IPS-15b (cell line): ENCODE data around the gene SLC22A2.
A peak's percentile ranks its signal among the peaks of the same experiment; 100 is the strongest.
"Not testable (repeated sequence)": the region's sequence is repeated elsewhere in the genome, so short reads cannot be mapped to it uniquely, and the experiment has no call there.

Experiments
- H3K27me3 ChIP-seq: one replicate; pipeline ENCODE4 v1.6.1; 2013; ENCODE audit warnings: low read length; ENCODE audit not compliant: control insufficient read depth, insufficient read depth
- H3K36me3 ChIP-seq: one replicate; pipeline ENCODE4 v1.6.1; 2013; ENCODE audit warnings: low read length; ENCODE audit not compliant: control insufficient read depth, insufficient read depth
- H3K4me1 ChIP-seq: one replicate; pipeline ENCODE4 v1.6.1; 2013; ENCODE audit warnings: mild to moderate bottlenecking, low read length; ENCODE audit not compliant: control insufficient read depth, insufficient read depth
- H3K4me3 ChIP-seq: one replicate; pipeline ENCODE4 v1.5.1; 2013; ENCODE audit warnings: low read depth, low read length
- H3K9ac ChIP-seq: one replicate; pipeline ENCODE4 v1.6.1; 2013; ENCODE audit warnings: low read depth, mild to moderate bottlenecking, low read length
- H3K9me3 ChIP-seq: one replicate; pipeline ENCODE4 v1.6.1; 2013; ENCODE audit warnings: mild to moderate bottlenecking, low read length; ENCODE audit not compliant: control insufficient read depth, insufficient read depth

SLC22A2 gene

GRCh38 chr6:160239929-160240690 is 18.5 kb downstream of the SLC22A2 start:
- peak overlapping the region; percentile 19 for H3K9ac ChIP-seq
- H3K27me3 ChIP-seq: no peaks in the 10 kb centered on the region
- H3K9me3 ChIP-seq: peaks cover 11% of the 10 kb centered on the region
- no peaks in the 10 kb centered on the region for H3K36me3 ChIP-seq
- no peak overlapping the region for H3K4me3 ChIP-seq
- H3K4me1 ChIP-seq: peaks cover 15% of the 10 kb centered on the region

- Histone ChIP-seq H3K4me1 (peaks cover 17% of the 10 kb centered on the region), H3K36me3 (no peaks in the 10 kb centered on the region), H3K4me3 (no peak overlapping the region), H3K9ac (peak overlapping the region; percentile 19), H3K9me3 (peaks cover 11% of the 10 kb centered on the region), H3K27me3 (no peaks in the 10 kb centered on the region)
Observed at GRCh38 chr6:160238761-160239751, 19.6 kb downstream of the SLC22A2 start.

GRCh38 chr6:160238278-160238711 is 20.3 kb downstream of the SLC22A2 start:
- Histone ChIP-seq H3K4me3 (no peak overlapping the region), H3K9ac (no peak overlapping the region), H3K4me1 (peaks cover 17% of the 10 kb centered on the region), H3K27me3 (no peaks in the 10 kb centered on the region), H3K36me3 (no peaks in the 10 kb centered on the region), H3K9me3 (peaks cover 11% of the 10 kb centered on the region)

- not testable (repeated sequence) for H3K4me3 ChIP-seq, H3K36me3 ChIP-seq, H3K27me3 ChIP-seq, H3K9ac ChIP-seq
- Histone ChIP-seq H3K4me1 (peaks cover 17% of the 10 kb centered on the region), H3K9me3 (peaks cover 11% of the 10 kb centered on the region)
Observed at GRCh38 chr6:160237597-160238275, 20.9 kb downstream of the SLC22A2 start.

- Histone ChIP-seq H3K4me1 (peaks cover 16% of the 10 kb centered on the region), H3K9me3 (peaks cover 11% of the 10 kb centered on the region)
- H3K9ac ChIP-seq, H3K27me3 ChIP-seq, H3K36me3 ChIP-seq, H3K4me3 ChIP-seq: not testable (repeated sequence)
Observed at GRCh38 chr6:160236235-160236872, 22.3 kb downstream of the SLC22A2 start.

GRCh38 chr6:160233950-160234640 is 24.5 kb downstream of the SLC22A2 start:
- H3K9me3 ChIP-seq: peaks cover 14% of the 10 kb centered on the region
- not testable (repeated sequence) for H3K36me3 ChIP-seq, H3K4me1 ChIP-seq, H3K9ac ChIP-seq, H3K4me3 ChIP-seq, H3K27me3 ChIP-seq

GRCh38 chr6:160227769-160228161 is 30.9 kb downstream of the SLC22A2 start:
- Histone ChIP-seq H3K4me1 (peaks cover 12% of the 10 kb centered on the region), H3K4me3 (no peak overlapping the region), H3K9ac (no peak overlapping the region), H3K27me3 (no peaks in the 10 kb centered on the region), H3K9me3 (peaks cover 3% of the 10 kb centered on the region), H3K36me3 (no peaks in the 10 kb centered on the region)

GRCh38 chr6:160227038-160227768 is 31.4 kb downstream of the SLC22A2 start:
- no peak overlapping the region for H3K9ac ChIP-seq
- no peak overlapping the region for H3K4me3 ChIP-seq
- peaks cover 3% of the 10 kb centered on the region for H3K9me3 ChIP-seq
- H3K27me3 ChIP-seq: no peaks in the 10 kb centered on the region
- no peaks in the 10 kb centered on the region for H3K36me3 ChIP-seq
- peaks cover 16% of the 10 kb centered on the region for H3K4me1 ChIP-seq

GRCh38 chr6:160226118-160226591 is 32.5 kb downstream of the SLC22A2 start:
- H3K27me3 ChIP-seq: no peaks in the 10 kb centered on the region
- no peaks in the 10 kb centered on the region for H3K36me3 ChIP-seq
- H3K4me1 ChIP-seq: peaks cover 18% of the 10 kb centered on the region
- no peak overlapping the region for H3K9ac ChIP-seq
- H3K4me3 ChIP-seq: no peak overlapping the region
- H3K9me3 ChIP-seq: peaks cover 3% of the 10 kb centered on the region

GRCh38 chr6:160224639-160225237 is 33.9 kb downstream of the SLC22A2 start:
- Histone ChIP-seq H3K27me3 (no peaks in the 10 kb centered on the region), H3K36me3 (no peaks in the 10 kb centered on the region), H3K4me1 (peaks cover 18% of the 10 kb centered on the region), H3K9ac (no peak overlapping the region), H3K9me3 (no peaks in the 10 kb centered on the region), H3K4me3 (no peak overlapping the region)
